ENCODE results near the gene CISD2.
"Not testable (repeated sequence)": the region's sequence is repeated elsewhere in the genome, so short reads cannot be mapped to it uniquely, and the experiment has no call there.

DNA sequence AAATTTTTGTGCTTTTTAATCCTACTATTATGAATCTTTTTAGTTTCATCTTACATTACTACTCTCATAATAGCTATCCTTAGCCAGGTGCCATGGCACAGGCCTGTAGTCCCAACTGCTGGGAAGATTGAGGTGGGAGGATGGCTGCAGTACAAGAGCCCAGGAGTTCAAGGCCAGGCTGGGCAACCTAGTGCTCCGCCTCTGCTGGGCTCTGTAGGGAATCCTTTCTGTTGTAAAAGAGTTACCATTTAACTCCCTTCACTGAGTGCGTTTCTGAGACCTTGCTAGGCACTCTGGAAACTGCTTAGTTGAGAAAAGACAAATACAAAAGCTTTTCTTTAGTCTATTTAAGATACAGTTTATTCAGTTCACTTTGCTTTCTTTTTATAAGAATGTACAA lies 19.8 kb downstream of the CISD2 start:
- TF ChIP-seq, protein P1, sequence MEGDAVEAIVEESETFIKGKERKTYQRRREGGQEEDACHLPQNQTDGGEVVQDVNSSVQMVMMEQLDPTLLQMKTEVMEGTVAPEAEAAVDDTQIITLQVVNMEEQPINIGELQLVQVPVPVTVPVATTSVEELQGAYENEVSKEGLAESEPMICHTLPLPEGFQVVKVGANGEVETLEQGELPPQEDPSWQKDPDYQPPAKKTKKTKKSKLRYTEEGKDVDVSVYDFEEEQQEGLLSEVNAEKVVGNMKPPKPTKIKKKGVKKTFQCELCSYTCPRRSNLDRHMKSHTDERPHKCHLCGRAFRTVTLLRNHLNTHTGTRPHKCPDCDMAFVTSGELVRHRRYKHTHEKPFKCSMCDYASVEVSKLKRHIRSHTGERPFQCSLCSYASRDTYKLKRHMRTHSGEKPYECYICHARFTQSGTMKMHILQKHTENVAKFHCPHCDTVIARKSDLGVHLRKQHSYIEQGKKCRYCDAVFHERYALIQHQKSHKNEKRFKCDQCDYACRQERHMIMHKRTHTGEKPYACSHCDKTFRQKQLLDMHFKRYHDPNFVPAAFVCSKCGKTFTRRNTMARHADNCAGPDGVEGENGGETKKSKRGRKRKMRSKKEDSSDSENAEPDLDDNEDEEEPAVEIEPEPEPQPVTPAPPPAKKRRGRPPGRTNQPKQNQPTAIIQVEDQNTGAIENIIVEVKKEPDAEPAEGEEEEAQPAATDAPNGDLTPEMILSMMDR (IDR thresholded peaks at IDR 0.05 in 8 of 11, conservative IDR thresholded peaks at IDR 0.05 in 3 of 11): not testable (repeated sequence)
- not testable (repeated sequence) for TF ChIP-seq POLR2AphosphoS5 (IDR thresholded peaks at IDR 0.05)

All from spleen (tissue), 7 donors.